CD14-positive monocyte (primary cell): ENCODE data around the gene CEP120. TPM values are rescaled to one million over a fixed set of nuclear protein-coding genes. Genes with fewer than 3 reads are reported as not detected.

Source experiments
- DNase-seq, 3 donors: peaks; one replicate each; pipeline ENCODE4 v3.0.0-alpha.2; 2011 to 2022
- H2AFZ ChIP-seq: 2 replicates; pipeline ENCODE4 v1.6.0; 2012; ENCODE audit warnings: mild to moderate bottlenecking, low read depth, low read length, inconsistent platforms; ENCODE audit not compliant: insufficient read depth, poor library complexity, severe bottlenecking
- H3K27ac ChIP-seq, 2 donors: 1 replicate in 1 of 2; 2 replicates in 1 of 2; pipeline ENCODE4 v1.5.1; 2012 to 2013; ENCODE audit warnings: low read length in 2 of 2, control low read depth in 1 of 2, inconsistent platforms in 1 of 2, low read depth in 1 of 2, mild to moderate bottlenecking in 1 of 2
- H3K27me3 ChIP-seq, 2 donors: one replicate each; pipeline versions ENCODE4 v1.6.0 to v1.6.1; 2011 to 2013; ENCODE audit warnings: low read length in 2 of 2; ENCODE audit not compliant: control insufficient read depth in 2 of 2, insufficient read depth in 2 of 2
- H3K36me3 ChIP-seq, 2 donors: replicated peaks in 1 of 2; 1 replicate in 1 of 2; 2 replicates in 1 of 2; pipeline versions ENCODE4 v1.5.1 to v1.6.1; 2012 to 2013; ENCODE audit warnings: low read length in 2 of 2, control low read depth in 1 of 2, inconsistent platforms in 1 of 2, mild to moderate bottlenecking in 1 of 2; ENCODE audit not compliant: insufficient read depth in 2 of 2, control insufficient read depth in 1 of 2
- H3K4me1 ChIP-seq, 2 donors: 1 replicate in 1 of 2; 2 replicates in 1 of 2; pipeline versions ENCODE4 v1.5.1 to v1.6.1; 2012 to 2013; ENCODE audit warnings: low read length in 2 of 2, control low read depth in 1 of 2, inconsistent platforms in 1 of 2, mild to moderate bottlenecking in 1 of 2, moderate library complexity in 1 of 2; ENCODE audit not compliant: insufficient read depth in 2 of 2, control insufficient read depth in 1 of 2
- H3K4me2 ChIP-seq: replicated peaks from 2 replicates; pipeline ENCODE3; 2012; ENCODE audit warnings: low read length, moderate library complexity, mild to moderate bottlenecking; ENCODE audit not compliant: poor library complexity, severe bottlenecking; ENCODE audit errors: extremely low read depth
- H3K4me3 ChIP-seq, 3 experiments: fragments of 200-600 bp in 1 of 3; sonication (generic) in 1 of 3; replicated peaks in 1 of 3; 1 replicate in 2 of 3; 2 replicates in 1 of 3; pipeline ENCODE4 v1.5.1; 2011 to 2013; ENCODE audit warnings: low read length in 3 of 3, mild to moderate bottlenecking in 3 of 3, control low read depth in 2 of 3, low read depth in 2 of 3, inconsistent platforms in 1 of 3, moderate library complexity in 1 of 3
- H3K79me2 ChIP-seq: 2 replicates; pipeline ENCODE4 v1.6.0; 2012; ENCODE audit warnings: mild to moderate bottlenecking, control low read depth, inconsistent platforms, low read length, moderate library complexity; ENCODE audit not compliant: insufficient read depth
- H3K9ac ChIP-seq: 2 replicates; pipeline ENCODE4 v1.6.0; 2017; ENCODE audit warnings: low read length, mild to moderate bottlenecking; ENCODE audit not compliant: insufficient read depth, poor library complexity, severe bottlenecking
- H3K9me3 ChIP-seq, 2 donors: replicated peaks in 1 of 2; 1 replicate in 1 of 2; 2 replicates in 1 of 2; pipeline versions ENCODE4 v1.5.1 to v1.6.1; 2012 to 2013; ENCODE audit warnings: low read length in 2 of 2, control low read depth in 1 of 2; ENCODE audit not compliant: control insufficient read depth in 1 of 2, insufficient read depth in 1 of 2
- H4K20me1 ChIP-seq: 2 replicates; pipeline ENCODE4 v1.6.0; 2012; ENCODE audit warnings: mild to moderate bottlenecking, low read length, control low read depth, moderate library complexity; ENCODE audit not compliant: insufficient read depth
- H3K27ac Mint-ChIP-seq, 7 donors: one replicate each; pipeline ENCODE4 v1.8.0; 2020; ENCODE audit warnings: mild to moderate bottlenecking in 7 of 7, mixed read lengths in 7 of 7, moderate library complexity in 6 of 7, inconsistent platforms in 2 of 7
- H3K27me3 Mint-ChIP-seq, 3 donors: one replicate each; pipeline ENCODE4 v1.8.0; 2021 to 2022; ENCODE audit warnings: low read depth in 3 of 3, mild to moderate bottlenecking in 3 of 3, mixed read lengths in 3 of 3, moderate library complexity in 3 of 3, inconsistent platforms in 1 of 3
- H3K36me3 Mint-ChIP-seq, 2 donors: one replicate each; pipeline ENCODE4 v1.8.0; 2020; ENCODE audit warnings: mixed read lengths in 2 of 2, inconsistent platforms in 1 of 2, mild to moderate bottlenecking in 1 of 2
- H3K4me1 Mint-ChIP-seq: one replicate; pipeline ENCODE4 v1.8.0; 2020; ENCODE audit warnings: mild to moderate bottlenecking, mixed read lengths
- H3K4me3 Mint-ChIP-seq, 2 donors: one replicate each; pipeline ENCODE4 v1.8.0; 2020; ENCODE audit warnings: mild to moderate bottlenecking in 2 of 2, mixed read lengths in 2 of 2, moderate library complexity in 1 of 2
- H3K9me3 Mint-ChIP-seq, 7 donors: one replicate each; pipeline ENCODE4 v1.8.0; 2020 to 2022; ENCODE audit warnings: mixed read lengths in 7 of 7, mild to moderate bottlenecking in 6 of 7, moderate library complexity in 6 of 7, inconsistent platforms in 2 of 7
- CTCF ChIP-seq: fragments of 200-600 bp; IDR thresholded peaks from one replicate; pipeline ENCODE4 v1.8.0; 2022; ENCODE audit warnings: antibody characterized with exemption, mild to moderate bottlenecking
- WGBS: methylation state at CpG from one replicate; pipeline ENCODE4 v1.1.5; 2013; ENCODE audit warnings: missing lambda C conversion rate; ENCODE audit not compliant: insufficient coverage; 5-methylcytosine and 5-hydroxymethylcytosine counted together
- intact Hi-C, 2 donors: fragments of 100-400 bp; cut with micrococcal nuclease; formaldehyde crosslinking; loops; one replicate each; pipeline versions ENCODE4 v1.15.0 to v1.15.1; 2023
- polyA plus RNA-seq, 3 donors: library from polyadenylated mRNA; depleted of rRNA in 1 of 3; unstranded in 2 of 3; stranded (reverse) in 1 of 3; fragments of 300-500 nt in 2 of 3; fragments of >200 nt in 1 of 3; fragmentation: Illumina TruSeq in 2 of 3; gene quantifications; 1 replicate in 2 of 3; 2 replicates in 1 of 3; pipeline ENCODE4 v1.2.3, GENCODE V29; 2012 to 2021

The CEP120 gene
- polyA plus RNA-seq, 3 donors = 6.4 to 7.2 (median 6.6) TPM

- no peak overlapping the region for H2AFZ ChIP-seq
- H3K4me1 Mint-ChIP-seq = no peaks in the 10 kb centered on the region
- H3K4me2 ChIP-seq = no peak overlapping the region
- no peak overlapping the region for H3K27ac Mint-ChIP-seq
- no peak overlapping the region for H3K27ac ChIP-seq
- H3K79me2 ChIP-seq = no peaks in the 10 kb centered on the region
- no peak overlapping the region for H3K4me3 Mint-ChIP-seq
- no peaks in the 10 kb centered on the region for H4K20me1 ChIP-seq
- intact Hi-C loops = no loop called here
- H3K27me3 ChIP-seq = no peaks in the 10 kb centered on the region
- peaks cover 0 to 2% (median 0%) of the 10 kb centered on the region in 3 donors for H3K27me3 Mint-ChIP-seq
- WGBS = 81% methylated on average over 3 of the region's 3 CpGs
- no peaks in the 10 kb centered on the region for H3K36me3 ChIP-seq
- H3K4me1 ChIP-seq = no peaks in the 10 kb centered on the region
- no peaks in the 10 kb centered on the region for H3K36me3 Mint-ChIP-seq
- H3K9me3 ChIP-seq = no peaks in the 10 kb centered on the region
- no peak overlapping the region for H3K9ac ChIP-seq
- DNase-seq = no peak
- H3K4me3 ChIP-seq = no peak overlapping the region
- TF ChIP-seq CTCF = no peak
- H3K9me3 Mint-ChIP-seq = peaks cover 3 to 7% (median 5%) of the 10 kb centered on the region in 7 donors
Observed at GRCh38 chr5:123303802-123304201, 119.4 kb downstream of the CEP120 start.

GRCh38 chr5:123300266-123300665 is 122.9 kb downstream of the CEP120 start:
- intact Hi-C loops = no loop called here
- H3K27me3 Mint-ChIP-seq = no peaks in the 10 kb centered on the region
- no CpG with 5 or more reads among the region's 4 CpGs for WGBS

More at GRCh38 chr5:123300266-123300665, 122.9 kb downstream of the CEP120 start:
- Histone ChIP-seq H3K27ac (no peak overlapping the region), H3K4me2 (no peak overlapping the region), H3K4me3 (no peak overlapping the region), H2AFZ (no peak overlapping the region), H3K4me1 (no peaks in the 10 kb centered on the region), H3K27me3 (no peaks in the 10 kb centered on the region), H3K9ac (no peak overlapping the region), H3K36me3 (no peaks in the 10 kb centered on the region), H4K20me1 (no peaks in the 10 kb centered on the region), H3K79me2 (no peaks in the 10 kb centered on the region), H3K9me3 (no peaks in the 10 kb centered on the region)
- DNase-seq = no peak
- Mint-ChIP-seq H3K9me3 (peaks cover 0 to 6% (median 3%) of the 10 kb centered on the region in 7 donors), H3K27ac (no peak overlapping the region), H3K4me1 (no peaks in the 10 kb centered on the region), H3K4me3 (no peak overlapping the region), H3K36me3 (no peaks in the 10 kb centered on the region)
- TF ChIP-seq CTCF = no peak
